ENCODE data around the gene UBE2H. TPM values are rescaled to one million over a fixed set of nuclear protein-coding genes. Genes with fewer than 3 reads are reported as not detected.
"Not testable (repeated sequence)": the region's sequence is repeated elsewhere in the genome, so short reads cannot be mapped to it uniquely, and the experiment has no call there.

The UBE2H gene
- total RNA-seq, 4 donors from 2014 or later = 57.2 to 92.6 (median 85.7) TPM

GRCh38 chr7:129796186-129796775, 156.5 kb downstream of the UBE2H start:
- no peak for TF ChIP-seq CTCF (IDR thresholded peaks at IDR 0.05)
- DNase-seq (ENCODE audit: low spot score) (no peak), ATAC-seq (ENCODE audit: low FRiP score) (no peak)

- ATAC-seq (ENCODE audit: low FRiP score); DNase-seq (ENCODE audit: low spot score): not testable (repeated sequence)
Measured at GRCh38 chr7:129794461-129794860, 158.3 kb downstream of the UBE2H start.

GRCh38 chr7:129793506-129794310, 159.1 kb downstream of the UBE2H start:
- no peak for DNase-seq (ENCODE audit: low spot score)
- no peak for TF ChIP-seq CTCF (IDR thresholded peaks at IDR 0.05)
- no peak for ATAC-seq (ENCODE audit: low FRiP score)

- ATAC-seq (ENCODE audit: low FRiP score) (no peak), DNase-seq (ENCODE audit: low spot score) (no peak)
- no peak for TF ChIP-seq CTCF (IDR thresholded peaks at IDR 0.05)
Measured at GRCh38 chr7:129792721-129793120, 160.0 kb downstream of the UBE2H start.

GRCh38 chr7:129790136-129790535, 162.6 kb downstream of the UBE2H start:
- TF ChIP-seq CTCF (IDR thresholded peaks at IDR 0.05) = no peak
- DNase-seq (ENCODE audit: low spot score) (no peak), ATAC-seq (ENCODE audit: low FRiP score) (no peak)

- ATAC-seq (ENCODE audit: low FRiP score) = no peak
- no peak for DNase-seq (ENCODE audit: low spot score)
- no peak for TF ChIP-seq CTCF (IDR thresholded peaks at IDR 0.05)
Measured at GRCh38 chr7:129789652-129790051, 163.1 kb downstream of the UBE2H start.

- no peak for TF ChIP-seq CTCF (IDR thresholded peaks at IDR 0.05)
- DNase-seq (ENCODE audit: low spot score) (no peak), ATAC-seq (ENCODE audit: low FRiP score) (no peak)
Measured at GRCh38 chr7:129789000-129789399, 163.8 kb downstream of the UBE2H start.

Data from omental fat pad (tissue), 4 donors.